Activated CD8-positive, alpha-beta T cell treated with anti-CD3 and anti-CD28 coated beads for 36 hours (primary cell): ENCODE measurements around the gene RALY. TPM values are rescaled to one million over a fixed set of nuclear protein-coding genes. Genes with fewer than 3 reads are reported as not detected.

Source experiments
- ATAC-seq: fragments of 200-7000 bp; cut with Tn5 transposase; one replicate; pipeline ENCODE4 v1.10.0; 2021; ENCODE audit warnings: mild to moderate bottlenecking, moderate library complexity
- CTCF ChIA-PET: fragments of 350-600 bp; sonication (Branson Sonifier 250); formaldehyde crosslinking; loops from one replicate; lab custom pipeline; 2021; ENCODE audit warnings: antibody characterized with exemption; lab: Charles Lee
- POLR2A ChIA-PET: fragments of 350-600 bp; sonication (Branson Sonifier 250); formaldehyde crosslinking; loops from one replicate; lab custom pipeline; 2021; ENCODE audit warnings: antibody characterized with exemption; lab: Charles Lee
- DNase-seq: peaks from one replicate; pipeline ENCODE4 v3.0.0-alpha.2; 2020
- H3K27ac Mint-ChIP-seq: one replicate; pipeline ENCODE4 v1.8.0; 2021; ENCODE audit warnings: mild to moderate bottlenecking, mixed read lengths
- H3K27me3 Mint-ChIP-seq: one replicate; pipeline ENCODE4 v1.8.0; 2021; ENCODE audit warnings: mixed read lengths
- H3K36me3 Mint-ChIP-seq: one replicate; pipeline ENCODE4 v1.8.0; 2021; ENCODE audit warnings: low read depth, mixed read lengths
- H3K4me1 Mint-ChIP-seq: one replicate; pipeline ENCODE4 v1.8.0; 2021; ENCODE audit warnings: low read depth, mixed read lengths
- H3K4me3 Mint-ChIP-seq: one replicate; pipeline ENCODE4 v1.8.0; 2021; ENCODE audit warnings: mild to moderate bottlenecking, moderate library complexity, mixed read lengths
- H3K9me3 Mint-ChIP-seq: one replicate; pipeline ENCODE4 v1.8.0; 2021; ENCODE audit warnings: mixed read lengths
- intact Hi-C: fragments of 100-400 bp; cut with micrococcal nuclease; formaldehyde crosslinking; loops from one replicate; pipeline ENCODE4 v1.10.0; 2022
- total RNA-seq, 2 experiments: library from RNA; stranded (reverse); gene quantifications; one replicate each; pipeline ENCODE4 v1.2.3, GENCODE V29; 2021
- TF ChIP-seq, protein P1 (sequence below): fragments of 200-600 bp; IDR thresholded peaks from one replicate; pipeline ENCODE4 v1.8.0; 2022; ENCODE audit warnings: antibody characterized with exemption, mild to moderate bottlenecking

The RALY gene
- total RNA-seq, 2 experiments from 2014 or later = 151 to 153 TPM

DNA sequence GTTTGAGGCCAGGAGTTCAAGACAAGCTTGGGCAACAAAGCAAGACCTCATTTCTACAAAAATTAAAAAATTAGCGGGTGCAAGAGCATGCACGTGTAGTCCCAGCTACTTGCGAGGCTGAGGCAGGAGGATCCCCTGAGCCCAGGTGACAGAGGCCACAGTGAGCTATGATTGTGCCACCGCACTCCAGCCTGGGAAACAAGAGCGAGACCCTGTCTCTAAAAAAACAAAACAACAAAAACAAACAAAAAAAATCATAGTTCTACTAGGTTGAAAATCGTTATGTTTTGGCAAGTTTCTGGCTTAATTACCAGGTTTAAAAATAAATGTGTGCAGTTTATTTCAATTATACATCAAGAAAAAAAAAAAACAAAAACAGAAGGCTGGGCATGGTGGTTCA, 115.7 kb downstream of the RALY start:
- H3K36me3 Mint-ChIP-seq = peaks cover 60% of the 10 kb centered on the region
- TF ChIP-seq, protein P1, sequence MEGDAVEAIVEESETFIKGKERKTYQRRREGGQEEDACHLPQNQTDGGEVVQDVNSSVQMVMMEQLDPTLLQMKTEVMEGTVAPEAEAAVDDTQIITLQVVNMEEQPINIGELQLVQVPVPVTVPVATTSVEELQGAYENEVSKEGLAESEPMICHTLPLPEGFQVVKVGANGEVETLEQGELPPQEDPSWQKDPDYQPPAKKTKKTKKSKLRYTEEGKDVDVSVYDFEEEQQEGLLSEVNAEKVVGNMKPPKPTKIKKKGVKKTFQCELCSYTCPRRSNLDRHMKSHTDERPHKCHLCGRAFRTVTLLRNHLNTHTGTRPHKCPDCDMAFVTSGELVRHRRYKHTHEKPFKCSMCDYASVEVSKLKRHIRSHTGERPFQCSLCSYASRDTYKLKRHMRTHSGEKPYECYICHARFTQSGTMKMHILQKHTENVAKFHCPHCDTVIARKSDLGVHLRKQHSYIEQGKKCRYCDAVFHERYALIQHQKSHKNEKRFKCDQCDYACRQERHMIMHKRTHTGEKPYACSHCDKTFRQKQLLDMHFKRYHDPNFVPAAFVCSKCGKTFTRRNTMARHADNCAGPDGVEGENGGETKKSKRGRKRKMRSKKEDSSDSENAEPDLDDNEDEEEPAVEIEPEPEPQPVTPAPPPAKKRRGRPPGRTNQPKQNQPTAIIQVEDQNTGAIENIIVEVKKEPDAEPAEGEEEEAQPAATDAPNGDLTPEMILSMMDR = no peak
- peak overlapping the region; percentile 98 for H3K4me3 Mint-ChIP-seq
- intact Hi-C loops = no loop called here
- ChIA-PET CTCF (interaction anchor here (1.2 to 2.0 kb wide), 2 partner anchors 13 to 41 kb away, joined by 3 to 11 read pairs; no protein-coding TSS in a partner anchor), POLR2A (interaction anchor here (0.6 to 2.8 kb wide), 4 partner anchors 13 to 1523 kb away, joined by 3 to 14 read pairs (median 4); partner anchors contain the start of gene CHMP4B)
- no peak for ATAC-seq
- DNase-seq = no peak
- peaks cover 58% of the 10 kb centered on the region for H3K4me1 Mint-ChIP-seq
- no peaks in the 10 kb centered on the region for H3K9me3 Mint-ChIP-seq
- H3K27ac Mint-ChIP-seq = peak overlapping the region; percentile 84
- no peaks in the 10 kb centered on the region for H3K27me3 Mint-ChIP-seq

DNA sequence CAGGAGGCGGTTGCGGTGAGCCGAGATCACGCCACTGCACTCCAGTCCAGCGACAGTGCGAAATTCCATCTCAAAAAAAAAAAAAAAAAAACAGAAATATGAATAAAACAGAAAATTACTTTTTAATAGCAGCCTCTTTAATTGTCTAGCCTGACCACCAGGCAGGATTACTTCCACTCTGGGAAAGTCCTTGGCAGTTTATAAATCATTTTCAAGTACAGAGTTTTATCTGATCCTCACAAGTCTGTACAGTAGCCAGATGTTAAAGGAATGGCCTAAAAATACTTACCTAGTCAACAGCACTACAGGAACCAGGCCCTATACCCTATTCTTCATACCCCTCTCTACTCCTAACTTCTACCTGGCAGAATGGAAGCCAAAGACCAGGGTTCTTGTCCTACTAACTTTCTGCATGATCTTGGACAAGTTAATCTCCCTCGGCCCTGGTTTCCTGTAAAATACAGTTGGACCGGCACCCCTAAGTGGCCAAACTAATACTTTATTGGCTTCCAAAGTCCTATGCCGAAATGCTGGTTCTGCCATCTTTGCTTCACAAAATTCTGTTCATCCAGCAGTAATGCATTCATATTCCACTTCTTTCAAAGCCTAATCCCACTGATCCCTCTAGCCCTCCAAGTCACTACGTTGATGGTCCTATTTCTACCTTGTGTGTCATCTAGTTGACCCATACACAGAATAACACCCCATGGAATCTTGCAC, 116.5 kb downstream of the RALY start:
- ChIA-PET CTCF (interaction anchor here (2.0 kb wide), 1 partner anchor 14 kb away, joined by 11 read pairs; no protein-coding TSS in a partner anchor), POLR2A (interaction anchor here (0.6 to 2.8 kb wide), 3 partner anchors 14 to 298 kb away, joined by 3 to 14 read pairs (median 4); partner anchors contain the start of gene CHMP4B)
- ATAC-seq (no peak), DNase-seq (no peak)
- H3K36me3 Mint-ChIP-seq = peaks cover 52% of the 10 kb centered on the region
- H3K4me1 Mint-ChIP-seq = peaks cover 51% of the 10 kb centered on the region
- peak overlapping the region; percentile 98 for H3K4me3 Mint-ChIP-seq
- peak overlapping the region; percentile 99 for H3K27ac Mint-ChIP-seq
- intact Hi-C loops = no loop called here
- TF ChIP-seq, protein P1 = no peak
- no peaks in the 10 kb centered on the region for H3K9me3 Mint-ChIP-seq
- no peaks in the 10 kb centered on the region for H3K27me3 Mint-ChIP-seq

DNA sequence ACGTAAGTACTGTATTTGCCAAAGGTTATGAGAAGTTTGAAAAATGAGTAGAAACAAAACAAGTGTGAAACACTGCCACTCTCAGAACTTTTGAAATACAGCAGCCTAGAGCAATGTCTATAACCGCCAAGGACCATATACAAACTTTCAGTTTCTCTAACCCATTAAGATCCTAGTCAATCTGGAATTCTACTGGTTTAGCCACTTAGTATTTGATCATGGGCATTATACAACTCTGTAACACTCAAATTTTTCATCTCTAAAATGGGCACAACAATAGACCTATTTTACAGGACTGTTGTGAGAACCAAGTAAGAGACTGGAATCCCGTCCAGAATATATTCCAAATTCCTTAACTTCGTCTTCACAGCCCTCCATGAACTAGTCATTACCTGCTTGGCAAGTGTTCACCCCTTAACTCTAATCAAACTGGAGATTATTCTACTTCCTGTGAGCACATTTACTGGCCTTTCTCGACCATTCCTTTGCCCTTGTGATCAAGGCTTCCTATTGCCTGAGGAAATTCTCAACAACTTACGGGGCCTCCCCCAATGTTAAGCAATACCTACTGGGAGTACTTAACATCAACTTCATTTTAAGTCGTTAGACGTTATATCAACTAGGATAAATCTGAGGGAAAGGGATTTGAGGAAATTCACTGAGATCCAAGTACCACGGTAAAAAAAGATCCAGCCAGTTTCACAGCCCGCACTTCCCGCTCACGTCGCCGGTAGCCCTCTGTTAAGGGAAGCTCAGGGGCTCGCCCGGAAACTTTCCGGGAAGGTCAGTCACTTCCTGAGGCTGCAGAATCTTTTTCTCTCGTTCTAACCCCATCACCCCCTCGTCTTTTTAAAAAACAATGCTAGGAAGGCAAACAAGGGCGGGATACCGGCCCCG, 117.3 kb downstream of the RALY start:
- ChIA-PET POLR2A (interaction anchor here (0.6 to 3.2 kb wide), 7 partner anchors 8 to 298 kb away, joined by 3 to 20 read pairs (median 5); partner anchors contain the start of gene RALY), CTCF (interaction anchor here (0.6 to 3.4 kb wide), 4 partner anchors 19 to 217 kb away, joined by 3 to 10 read pairs (median 4); no protein-coding TSS in a partner anchor)
- peak overlapping the region; percentile 98 for H3K4me3 Mint-ChIP-seq
- intact Hi-C loops = no loop called here
- no peaks in the 10 kb centered on the region for H3K9me3 Mint-ChIP-seq
- ATAC-seq = no peak
- no peaks in the 10 kb centered on the region for H3K27me3 Mint-ChIP-seq
- peak overlapping the region; percentile 99 for H3K27ac Mint-ChIP-seq
- peaks cover 45% of the 10 kb centered on the region for H3K36me3 Mint-ChIP-seq
- TF ChIP-seq, protein P1 = no peak
- H3K4me1 Mint-ChIP-seq = peaks cover 43% of the 10 kb centered on the region
- no peak for DNase-seq

DNA sequence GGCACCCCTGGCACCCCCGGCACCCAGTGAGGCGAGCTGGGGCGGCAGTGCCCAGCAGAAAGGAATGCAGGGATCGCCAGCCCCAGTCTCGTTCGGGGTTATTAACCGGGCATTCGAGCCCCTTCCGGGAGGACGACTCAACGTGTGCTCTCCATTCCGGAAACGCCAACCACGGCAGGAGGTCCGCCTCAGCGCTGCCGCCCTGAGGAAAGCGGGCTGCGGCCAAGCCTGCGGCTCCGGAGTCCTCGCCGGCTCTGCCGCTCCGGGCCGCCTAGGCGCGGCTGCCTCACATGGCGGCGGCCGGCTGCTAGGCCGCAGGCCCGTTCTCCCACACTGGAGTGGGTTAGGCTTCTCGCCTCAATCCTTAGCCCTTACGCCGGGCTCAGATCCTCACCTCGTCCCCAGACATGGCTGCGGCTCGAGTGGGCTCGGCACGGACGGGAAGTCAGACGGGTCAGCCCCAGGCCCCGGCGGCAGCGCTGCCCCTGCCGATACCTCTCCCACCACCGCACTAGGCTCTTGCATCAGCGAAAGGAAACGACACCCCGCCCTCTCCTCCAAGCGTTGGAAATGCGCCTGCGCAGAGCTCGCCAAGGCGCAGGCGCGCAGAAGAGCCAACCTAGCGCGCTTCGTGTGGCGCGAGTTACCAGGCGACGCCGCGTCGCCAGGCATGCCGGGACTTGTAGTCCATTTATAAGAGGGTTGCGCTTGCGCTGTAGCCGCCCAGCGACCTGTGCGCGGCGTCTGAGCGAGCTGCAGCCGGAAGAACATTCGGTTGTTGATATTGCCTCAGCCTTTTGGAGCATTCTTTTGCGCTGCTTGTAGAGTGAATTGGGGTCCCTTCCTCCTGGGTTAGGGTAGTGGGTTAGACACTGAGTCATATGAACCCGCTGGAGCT, 118.2 kb downstream of the RALY start, which contains the start of gene EIF2S2:
Gene EIF2S2, minus strand, starts transcription at position 542 of the 898 bp plus-strand sequence. Its CDS starts 133 bp downstream, at position 409.
- intact Hi-C loops = loop anchor here (1.0 kb wide), 1 partner anchor 119 kb away; the partner anchor contains the start of gene RALY
- H3K36me3 Mint-ChIP-seq = peaks cover 40% of the 10 kb centered on the region
- no peaks in the 10 kb centered on the region for H3K27me3 Mint-ChIP-seq
- TF ChIP-seq, protein P1 = no peak
- peak; percentile 93 for ATAC-seq
- peak; percentile 97 for DNase-seq
- POLR2A ChIA-PET = interaction anchor here (0.7 to 3.2 kb wide), 20 partner anchors 9 to 301 kb away, joined by 3 to 20 read pairs (median 4); partner anchors contain the start of genes CHMP4B and RALY
- peaks cover 37% of the 10 kb centered on the region for H3K4me1 Mint-ChIP-seq
- peak within 1 kb of the TSS; percentile 99 for H3K27ac Mint-ChIP-seq
- no peaks in the 10 kb centered on the region for H3K9me3 Mint-ChIP-seq
- peak within 1 kb of the TSS; percentile 98 for H3K4me3 Mint-ChIP-seq
- CTCF ChIA-PET = interaction anchor here (0.6 to 3.4 kb wide), 10 partner anchors 18 to 444 kb away, joined by 3 to 10 read pairs (median 3); no protein-coding TSS in a partner anchor
